GM21367 (cell line): ENCODE data around the gene C5orf58.

Source experiments
- ATAC-seq: cut with Tn5 transposase; IDR thresholded peaks from one replicate; pipeline ENCODE4 v1.9.1; 2021; ENCODE audit not compliant: unreplicated experiment

C5orf58 gene

DNA sequence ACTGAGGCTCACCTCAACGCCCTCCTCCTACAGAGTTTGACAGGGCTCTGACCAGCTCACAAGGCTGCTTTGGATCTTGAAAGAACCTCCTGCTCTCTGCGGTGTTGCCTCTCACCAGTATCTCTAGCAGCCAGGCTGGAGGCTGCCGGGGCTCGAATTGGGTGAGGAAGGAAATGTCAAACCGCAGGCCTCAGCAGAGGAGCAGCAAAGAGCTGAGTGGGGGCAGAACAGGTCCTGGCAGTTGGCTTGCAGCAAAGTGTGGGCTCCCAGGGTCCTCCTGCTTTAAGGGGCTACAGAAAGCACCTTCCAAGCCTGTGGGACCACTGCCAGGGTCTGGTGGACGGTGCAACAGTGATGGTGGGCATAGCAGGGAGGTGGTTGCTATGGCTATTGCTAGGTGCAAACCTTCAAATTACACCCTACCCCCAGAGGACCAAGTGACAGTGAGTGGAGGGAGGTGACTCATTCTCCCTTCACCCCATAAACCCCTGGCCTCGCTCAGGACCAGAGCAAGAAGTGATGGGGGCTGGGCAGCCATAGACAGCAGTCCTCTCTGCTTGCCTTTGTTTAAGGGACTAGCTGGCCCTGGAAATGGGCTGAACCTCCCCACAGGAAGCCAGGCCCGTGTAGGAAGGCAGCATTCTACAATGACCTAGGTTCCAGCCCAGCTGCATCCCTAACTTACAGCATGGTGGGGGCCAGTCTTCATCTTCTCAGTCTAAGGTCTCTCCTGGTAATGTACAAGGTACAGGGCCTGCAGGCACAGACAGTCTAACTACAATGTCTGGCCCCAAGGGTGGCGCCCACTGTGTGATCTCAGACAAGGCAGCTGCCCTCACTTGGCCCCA is 46.0 kb downstream of the C5orf58 start:
- peak; percentile 88 for ATAC-seq

DNA sequence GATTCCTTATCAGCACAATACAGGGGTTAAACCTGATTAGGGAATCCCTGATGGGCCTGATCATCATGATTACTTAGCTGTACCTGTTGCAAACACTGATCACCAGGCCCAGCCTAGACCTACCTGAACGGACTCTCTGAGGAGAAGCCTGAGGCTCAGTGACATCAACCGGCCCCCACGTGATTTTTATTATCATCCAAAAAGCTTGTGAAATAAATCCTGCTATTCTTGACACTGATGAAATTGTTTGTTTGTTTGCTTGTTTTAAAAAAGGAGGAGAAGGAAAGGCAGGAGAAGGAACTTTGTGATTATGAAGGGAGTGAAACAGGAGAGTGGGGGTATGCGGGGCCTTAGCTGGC is 46.7 kb downstream of the C5orf58 start:
- no peak for ATAC-seq

DNA sequence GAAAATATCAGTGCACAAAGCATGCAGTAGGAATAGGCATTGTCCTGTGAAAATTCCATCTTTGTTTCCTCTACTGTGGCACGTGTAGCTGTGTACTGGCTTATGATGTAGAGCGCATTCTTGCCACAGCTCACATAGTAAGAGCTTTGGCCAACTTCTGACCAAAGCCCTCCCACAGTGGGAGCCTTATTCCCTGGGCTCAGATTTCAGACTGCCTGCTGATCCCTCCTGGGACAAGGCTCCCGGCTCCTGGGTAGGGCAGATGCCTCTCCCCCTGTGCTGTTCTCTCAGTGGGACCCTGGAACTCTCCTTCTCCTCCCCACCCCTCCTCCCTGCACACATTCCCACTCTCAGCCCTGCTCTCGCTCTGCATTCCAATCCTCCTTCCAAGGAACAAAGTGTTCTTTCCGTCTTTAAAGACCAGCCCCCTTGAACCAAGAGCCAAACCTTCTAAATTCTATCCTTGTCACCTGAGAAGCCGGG is 47.3 kb downstream of the C5orf58 start:
- ATAC-seq = no peak

DNA sequence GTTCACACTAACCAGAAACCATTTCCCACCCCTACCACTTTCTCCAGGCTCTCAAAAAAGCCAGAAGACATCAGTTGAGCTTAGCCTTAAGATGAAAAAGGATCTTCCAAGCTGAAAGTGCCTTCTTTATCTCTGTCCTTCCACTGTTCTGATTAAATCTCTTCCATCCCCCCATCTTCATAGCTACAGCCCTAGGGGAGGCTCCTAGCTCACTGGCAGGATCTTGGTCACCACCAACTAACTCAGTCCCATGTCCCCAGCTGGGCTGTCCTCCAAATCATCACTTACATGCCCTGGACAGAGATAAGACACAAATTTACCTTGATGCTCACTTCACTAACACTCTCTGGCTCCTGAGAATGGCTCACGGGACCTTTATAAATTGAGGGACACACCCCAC is 50.5 kb downstream of the C5orf58 start:
- no peak for ATAC-seq

DNA sequence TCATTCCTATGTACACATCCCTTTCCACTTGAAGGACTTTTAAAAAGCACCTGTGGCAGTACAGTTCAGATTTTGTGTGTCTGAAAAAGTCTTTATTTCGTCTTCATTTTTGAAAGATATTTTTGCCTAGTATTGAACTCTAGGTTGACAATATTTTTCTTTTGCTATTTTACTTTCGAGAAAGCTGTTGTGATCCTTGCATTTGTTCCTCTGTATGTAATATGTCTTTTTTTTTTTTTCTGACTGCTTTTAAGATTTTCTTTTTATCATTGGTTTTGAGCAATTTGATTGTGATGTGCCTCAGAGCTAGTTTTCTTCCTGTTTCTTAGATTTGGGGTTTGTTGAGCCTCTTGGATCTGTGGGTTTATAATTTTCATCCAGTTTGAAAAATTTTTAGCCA is 51.4 kb downstream of the C5orf58 start:
- ATAC-seq = no peak

DNA sequence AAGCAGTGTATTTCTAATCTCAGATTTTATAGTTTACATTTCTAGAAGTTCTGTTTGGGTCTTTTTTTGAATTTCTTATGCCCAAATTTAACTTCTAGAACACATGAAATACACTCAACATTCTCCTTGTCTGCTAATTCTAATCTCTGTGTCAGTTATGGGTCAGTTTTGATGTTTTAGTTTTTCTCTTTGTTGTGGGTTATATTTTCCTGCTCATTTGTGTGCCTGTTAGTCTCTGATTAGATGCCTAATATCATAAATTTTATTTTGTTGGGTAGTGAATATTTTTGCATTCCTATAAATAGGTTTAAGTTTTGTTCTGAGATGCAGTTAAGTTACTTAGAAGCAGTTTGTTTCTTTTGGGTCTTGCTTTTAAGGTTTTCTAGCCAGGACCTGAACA is 52.4 kb downstream of the C5orf58 start:
- ATAC-seq = no peak

DNA sequence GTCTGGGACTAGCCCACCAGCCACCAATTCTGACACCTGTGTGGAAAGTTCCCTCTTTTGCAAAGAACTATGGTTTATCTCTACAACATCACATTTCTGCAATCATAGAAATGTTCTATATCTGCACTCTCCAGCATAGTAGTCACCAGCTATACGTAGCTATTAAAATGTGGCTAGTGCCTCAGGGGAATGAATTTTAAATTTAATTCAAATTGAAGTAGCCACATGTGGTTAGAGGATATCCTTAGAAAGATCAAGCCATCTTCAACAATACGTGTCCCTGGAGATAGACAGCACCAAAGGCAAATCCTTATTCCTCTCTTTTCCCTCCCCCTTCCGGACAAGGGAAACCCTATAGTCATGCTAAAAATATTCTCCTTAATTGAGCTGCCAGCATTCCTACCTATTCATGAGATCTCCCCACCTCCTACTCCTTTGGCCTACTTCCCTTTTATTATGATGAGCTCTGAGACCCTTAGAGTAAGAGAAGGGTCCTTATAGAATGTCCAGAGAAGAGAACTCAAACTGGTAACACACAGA is 53.7 kb downstream of the C5orf58 start:
- no peak for ATAC-seq

DNA sequence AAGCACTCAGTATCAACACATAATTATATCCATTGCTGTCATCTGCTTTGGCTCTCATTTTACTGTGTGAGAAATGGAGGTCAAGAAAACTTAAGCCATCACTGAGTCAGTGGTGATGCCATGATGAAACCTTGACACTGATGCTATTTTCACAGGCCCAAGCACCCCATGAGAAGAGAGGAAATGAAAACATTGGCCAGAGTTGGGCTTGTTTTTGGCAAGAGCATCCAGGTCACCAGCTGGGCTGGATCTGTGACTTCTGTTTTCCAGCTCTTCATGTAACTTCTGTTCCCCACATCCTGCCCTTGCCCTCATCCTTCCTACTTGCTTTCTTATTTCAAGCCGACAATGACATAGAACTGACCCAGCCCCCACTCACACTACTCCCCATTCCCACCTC is 54.7 kb downstream of the C5orf58 start:
- ATAC-seq = no peak

DNA sequence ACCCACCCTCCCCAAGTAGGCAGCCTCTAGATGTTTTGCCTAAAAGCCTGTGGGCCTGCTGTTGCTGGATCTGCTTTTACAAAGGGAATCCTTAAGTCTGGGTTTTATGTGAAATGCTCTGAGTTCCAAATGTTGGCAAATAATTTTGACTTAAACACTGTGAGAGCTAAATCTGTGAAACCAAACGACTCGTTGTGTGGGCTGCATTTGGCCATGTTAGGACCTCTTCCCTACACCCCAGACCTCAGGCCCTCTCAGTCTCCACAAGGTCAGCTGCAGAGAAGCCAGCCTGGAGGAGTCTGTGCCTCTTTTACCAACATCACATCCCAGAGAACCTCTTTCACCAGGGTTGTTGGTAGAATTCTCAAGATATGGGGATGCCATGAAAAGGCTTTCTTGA is 55.4 kb downstream of the C5orf58 start:
- ATAC-seq = no peak

DNA sequence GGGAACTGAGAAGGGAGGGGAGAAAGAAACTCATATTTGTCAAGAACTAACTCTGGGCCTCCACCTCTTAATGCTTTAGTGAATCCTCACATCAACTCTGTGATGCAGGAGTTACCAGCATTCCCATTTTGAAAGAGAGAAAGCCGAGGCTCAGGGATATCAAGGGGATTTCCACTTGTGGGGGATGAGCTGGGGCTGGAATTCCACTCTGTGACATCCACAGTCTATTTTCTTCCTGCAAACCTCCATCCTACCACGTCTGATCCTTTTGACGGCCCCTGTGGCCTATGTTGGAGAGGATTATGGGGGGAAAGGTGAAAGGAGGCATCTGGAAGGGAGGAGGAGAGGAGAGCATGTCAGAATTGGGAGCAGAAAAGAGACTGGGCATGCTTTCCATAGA is 55.8 kb downstream of the C5orf58 start:
- no peak for ATAC-seq

DNA sequence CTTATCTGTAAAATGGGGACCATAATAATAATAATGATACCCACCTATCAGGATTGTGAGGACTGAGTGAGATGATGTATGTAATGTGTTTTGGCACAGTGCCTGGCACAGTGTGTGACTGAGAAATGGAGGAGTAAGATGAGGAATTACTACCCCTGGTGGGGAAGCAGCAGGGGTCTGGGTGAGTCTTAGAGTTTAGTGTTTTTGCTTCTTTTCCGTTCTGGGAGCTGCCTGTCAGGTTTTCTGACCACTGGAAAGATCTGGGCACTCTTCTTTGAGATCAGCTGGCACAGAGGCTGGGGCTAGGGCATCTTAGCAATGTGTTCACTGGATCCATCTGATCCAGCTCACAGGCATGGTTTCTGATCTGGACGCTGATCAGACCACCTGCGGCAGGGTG is 56.3 kb downstream of the C5orf58 start:
- ATAC-seq = no peak

DNA sequence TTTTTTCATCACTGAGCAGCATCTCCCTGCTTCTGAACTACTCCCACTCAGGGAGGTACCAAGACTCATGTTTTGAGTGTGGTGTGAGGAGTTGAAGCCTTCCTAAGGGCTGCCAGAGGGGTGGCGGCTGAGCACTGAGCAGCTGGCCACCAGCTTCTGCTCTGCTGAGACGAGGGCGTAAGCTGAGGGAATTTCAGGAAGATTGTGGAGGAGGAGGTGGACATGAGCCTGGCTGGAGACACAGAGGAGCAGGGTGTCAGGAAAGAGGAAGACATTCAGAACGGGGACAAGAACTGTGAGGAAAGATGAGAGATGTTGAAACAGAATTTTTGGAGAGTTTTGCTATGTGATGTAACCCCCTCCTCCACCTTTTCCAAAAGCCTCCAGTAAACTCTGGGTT is 57.0 kb downstream of the C5orf58 start:
- ATAC-seq = no peak

DNA sequence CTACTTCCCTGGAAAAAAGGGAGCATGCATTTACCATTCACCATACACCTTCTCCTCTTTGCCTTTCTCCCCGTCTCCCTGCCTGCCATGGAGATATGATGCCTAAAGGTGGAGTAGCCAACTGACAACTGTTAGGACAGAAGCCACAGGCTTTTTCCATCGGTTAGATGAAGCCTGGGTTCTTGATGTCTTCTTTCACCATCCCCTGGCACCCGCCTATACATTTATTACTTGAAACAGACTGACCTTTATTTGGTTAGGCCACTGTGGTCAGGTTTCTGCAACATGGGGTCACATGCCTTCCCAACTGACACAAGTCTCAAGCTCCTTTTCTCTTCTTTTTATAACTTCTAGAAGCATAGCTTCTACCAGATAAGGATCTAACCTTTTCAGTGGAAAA is 57.7 kb downstream of the C5orf58 start:
- ATAC-seq = no peak

DNA sequence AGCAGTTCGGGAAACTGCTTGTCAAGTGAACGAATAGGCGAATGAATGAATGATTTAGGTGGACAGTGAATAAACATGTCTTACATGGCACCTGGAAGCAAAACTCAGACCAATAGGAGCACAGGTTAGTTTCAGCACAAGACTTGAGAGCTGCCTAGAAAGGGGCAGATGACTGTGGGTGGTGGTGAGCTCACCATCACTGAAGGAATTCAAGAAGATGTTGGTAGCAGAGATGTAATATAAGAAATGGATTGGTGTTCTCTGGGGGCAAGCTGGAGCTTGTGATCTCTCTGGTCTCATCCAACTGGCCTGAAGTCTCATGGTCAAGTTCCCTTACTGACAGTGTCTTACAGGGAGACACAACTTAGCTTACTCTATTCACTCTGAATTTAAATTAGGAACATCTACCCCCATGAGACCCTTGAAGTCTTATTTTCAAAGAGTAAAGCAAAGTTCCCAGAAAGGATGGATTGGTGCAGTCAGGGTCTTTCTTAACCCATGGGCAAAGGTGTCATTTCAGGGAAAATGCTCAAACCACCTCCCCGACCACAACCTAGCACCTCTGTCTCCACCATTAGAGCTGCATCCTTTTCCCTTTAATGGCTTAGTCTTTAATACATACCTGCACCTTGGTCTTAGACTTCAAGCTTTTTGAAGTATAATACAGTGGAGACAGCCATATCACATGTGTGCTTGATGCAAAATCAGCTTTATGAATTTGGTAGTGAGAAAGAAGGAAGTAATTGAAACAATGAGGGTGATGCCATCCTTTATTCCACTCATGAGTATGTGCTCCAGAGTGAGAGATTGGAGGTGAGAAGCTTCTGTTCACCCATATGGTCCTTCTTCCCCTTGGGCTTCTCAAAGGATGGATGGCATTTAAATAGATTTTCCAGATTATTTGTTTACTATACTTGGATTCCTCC is 59.7 kb downstream of the C5orf58 start:
- no peak for ATAC-seq

DNA sequence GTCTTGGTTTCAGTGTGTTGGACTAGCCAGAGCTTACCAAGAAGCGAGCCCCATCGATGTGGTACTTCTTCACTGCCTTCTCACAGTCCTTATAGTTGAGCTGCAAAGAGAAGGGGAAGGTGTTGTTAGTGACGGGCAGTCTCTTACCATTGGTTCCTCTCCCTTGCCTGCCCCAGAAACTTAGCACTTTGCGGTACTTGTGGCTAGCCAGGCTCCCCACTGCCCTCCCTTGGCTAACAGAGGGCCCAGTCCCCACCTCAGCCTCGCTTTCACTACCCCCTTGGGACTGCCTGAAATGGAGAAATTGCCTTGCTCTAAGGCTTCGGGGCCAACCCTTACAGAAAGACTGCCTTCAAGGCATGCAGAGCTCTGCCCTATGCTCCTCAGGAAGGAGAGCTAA is 60.5 kb downstream of the C5orf58 start:
- ATAC-seq = peak; percentile 83

DNA sequence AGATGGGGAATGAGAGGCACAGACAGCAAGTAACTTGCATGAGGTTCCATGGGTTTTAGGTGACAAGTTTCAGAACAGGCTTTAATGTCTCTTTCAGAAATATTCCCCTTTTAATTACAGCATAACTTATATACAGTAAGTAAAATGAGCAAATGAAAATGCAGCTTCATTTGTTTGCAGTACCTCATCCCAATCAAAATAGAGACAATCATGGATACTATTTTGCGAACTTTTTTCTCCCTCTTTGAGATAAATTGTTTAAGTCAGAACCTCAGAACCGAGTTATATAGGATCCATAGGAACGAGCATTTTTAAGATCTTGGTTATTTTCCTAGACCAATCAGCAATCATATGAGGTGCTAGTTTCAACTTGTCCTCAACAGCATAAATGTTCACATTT is 61.3 kb downstream of the C5orf58 start:
- ATAC-seq = no peak

DNA sequence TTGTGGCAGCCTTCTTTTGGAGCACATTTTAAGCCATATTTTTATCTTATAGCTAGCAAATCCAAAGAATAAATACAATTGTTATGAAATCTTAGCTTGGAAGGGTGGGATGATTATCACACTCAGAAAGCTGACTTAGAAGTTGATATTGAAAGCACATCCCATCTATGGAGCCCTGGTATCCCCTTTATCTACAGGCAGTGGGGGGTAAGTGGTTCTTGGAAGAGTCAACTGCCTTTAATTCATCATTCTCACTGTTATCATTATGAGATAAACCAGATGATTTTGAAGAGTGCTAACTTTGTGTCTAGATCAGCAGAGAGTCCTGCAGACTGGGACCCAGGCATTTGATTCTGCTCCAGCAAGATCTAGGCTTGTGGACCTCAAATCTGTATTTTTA is 61.8 kb downstream of the C5orf58 start:
- ATAC-seq = no peak
